HG02642 (cell line): Measurements from ENCODE around the gene TMEM184B.

Source experiments
- ATAC-seq: cut with Tn5 transposase; IDR thresholded peaks from one replicate; pipeline ENCODE4 v1.9.1; 2021; ENCODE audit warnings: mild to moderate bottlenecking; ENCODE audit not compliant: unreplicated experiment, poor library complexity

The TMEM184B gene

DNA sequence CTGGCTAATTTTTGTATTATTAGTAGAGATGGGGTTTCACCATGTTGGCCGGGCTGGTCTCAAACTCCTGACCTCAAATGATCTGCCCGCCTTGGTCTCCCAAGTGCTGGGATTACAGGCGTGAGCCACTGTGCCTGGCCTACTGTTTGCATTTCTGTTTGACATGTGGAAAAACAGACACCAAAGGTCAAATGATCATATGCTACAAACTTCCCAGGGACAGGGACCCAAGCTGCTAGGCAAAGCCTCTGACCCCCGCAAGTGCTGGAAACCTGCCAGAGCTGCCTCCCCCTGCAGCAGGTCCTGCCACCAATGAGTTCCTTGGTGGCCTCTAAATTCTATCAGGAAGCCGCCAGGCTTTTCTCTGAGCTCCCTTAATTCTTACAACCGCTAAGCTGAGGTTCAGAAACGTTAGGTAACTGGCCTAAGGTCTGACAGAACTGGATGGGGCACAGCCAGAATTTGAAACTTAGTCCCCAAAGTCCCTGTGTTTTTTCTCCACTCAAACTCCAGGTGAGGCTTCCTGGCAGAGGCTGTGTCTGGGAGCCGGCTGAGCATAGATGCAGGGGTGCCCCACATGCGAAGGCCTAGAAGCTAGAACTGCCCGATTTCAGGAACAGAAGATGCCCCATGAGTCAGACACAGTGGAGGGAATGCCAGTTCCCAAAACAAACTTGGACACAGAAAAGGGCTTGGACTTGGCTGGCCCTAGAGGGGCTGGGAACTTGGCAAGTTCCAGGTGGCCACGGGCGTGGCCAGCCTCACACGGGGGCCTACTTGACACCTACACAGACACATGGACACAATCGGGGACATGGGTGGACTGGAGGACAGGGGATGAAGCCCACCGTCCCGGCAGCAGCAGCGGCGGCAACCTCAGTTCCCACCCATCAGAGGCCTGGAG lies 37.1 kb upstream of the TMEM184B start:
- no peak for ATAC-seq

- ATAC-seq: no peak
Measured at GRCh38 chr22:38308791-38309498, 36.1 kb upstream of the TMEM184B start.

GRCh38 chr22:38305471-38306448 lies 33.0 kb upstream of the TMEM184B start:
- peak; percentile 77 for ATAC-seq

- ATAC-seq: no peak
Measured at GRCh38 chr22:38304526-38304925, 31.7 kb upstream of the TMEM184B start.

DNA sequence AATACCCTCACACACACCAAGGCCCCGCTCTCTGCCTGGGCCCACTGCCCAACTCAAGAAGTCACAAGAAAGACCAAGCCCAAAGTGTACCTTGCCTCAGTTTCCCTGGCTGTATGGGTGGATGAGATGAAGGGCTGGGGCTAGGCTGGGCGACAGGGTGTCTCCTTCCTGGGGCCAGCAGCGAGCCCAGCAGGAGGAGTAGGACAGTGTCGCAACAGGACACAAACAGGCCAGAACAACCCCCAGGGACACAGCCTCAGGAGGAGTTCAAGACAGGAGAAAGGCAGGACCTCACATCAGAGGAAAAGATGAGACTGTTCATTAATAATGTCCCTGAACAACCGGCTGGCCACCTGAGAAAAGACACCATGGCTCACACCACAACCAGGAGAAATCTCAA lies 31.2 kb upstream of the TMEM184B start:
- no peak for ATAC-seq

DNA sequence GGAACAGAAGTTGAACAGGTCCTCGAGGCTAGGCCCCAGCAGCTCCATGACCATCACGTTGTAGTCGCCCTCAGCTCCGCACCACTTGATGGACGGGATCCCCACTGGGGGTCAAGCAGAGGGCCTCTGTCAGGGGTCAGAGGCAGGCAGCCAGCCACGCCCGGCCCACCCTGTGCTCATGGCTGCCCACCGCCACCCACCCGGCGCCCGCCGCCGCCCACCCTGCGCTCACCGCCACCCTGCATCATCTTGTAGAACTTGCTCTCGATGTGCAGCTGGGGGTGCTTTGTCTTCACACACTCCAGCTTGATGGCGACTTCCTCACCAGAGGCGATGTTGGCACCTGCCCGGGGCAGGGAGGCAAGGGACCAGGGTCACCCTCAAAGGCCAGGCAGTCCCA lies 30.1 kb upstream of the TMEM184B start:
- ATAC-seq: no peak

- no peak for ATAC-seq
Measured at GRCh38 chr22:38300946-38301345, 28.1 kb upstream of the TMEM184B start.

- ATAC-seq: no peak
Measured at GRCh38 chr22:38300197-38300945, 27.6 kb upstream of the TMEM184B start.

GRCh38 chr22:38299770-38300102 lies 26.9 kb upstream of the TMEM184B start:
- no peak for ATAC-seq

- ATAC-seq: no peak
Measured at GRCh38 chr22:38298312-38299005, 25.6 kb upstream of the TMEM184B start.

GRCh38 chr22:38296372-38296771 lies 23.6 kb upstream of the TMEM184B start:
- ATAC-seq: no peak

GRCh38 chr22:38295863-38296262 lies 23.1 kb upstream of the TMEM184B start:
- ATAC-seq: no peak

DNA sequence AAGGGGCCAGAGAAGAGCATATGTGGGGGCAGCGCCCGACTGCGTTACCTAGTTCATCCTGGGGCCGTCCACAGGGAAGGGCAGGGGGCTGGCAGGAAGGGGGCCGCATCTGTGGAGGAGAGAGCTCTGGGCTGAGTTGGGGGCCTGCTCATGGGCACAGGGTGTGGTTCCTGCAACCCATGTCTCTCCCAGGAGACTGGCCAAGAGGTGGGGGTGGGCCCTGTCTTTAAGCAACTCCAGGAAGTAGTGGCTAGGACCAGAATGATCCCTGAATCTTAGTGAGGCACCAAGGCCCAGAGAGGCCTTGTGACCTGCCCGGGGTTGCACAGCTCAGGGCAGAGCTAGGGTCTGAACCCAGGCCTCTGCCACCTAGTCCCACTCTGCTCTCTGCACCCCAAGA lies 22.5 kb upstream of the TMEM184B start:
- no peak for ATAC-seq

- no peak for ATAC-seq
Measured at GRCh38 chr22:38294193-38294592, 21.4 kb upstream of the TMEM184B start.

- ATAC-seq: no peak
Measured at GRCh38 chr22:38292694-38293093, 19.9 kb upstream of the TMEM184B start.

- no peak for ATAC-seq
Measured at GRCh38 chr22:38291201-38291777, 18.5 kb upstream of the TMEM184B start.

DNA sequence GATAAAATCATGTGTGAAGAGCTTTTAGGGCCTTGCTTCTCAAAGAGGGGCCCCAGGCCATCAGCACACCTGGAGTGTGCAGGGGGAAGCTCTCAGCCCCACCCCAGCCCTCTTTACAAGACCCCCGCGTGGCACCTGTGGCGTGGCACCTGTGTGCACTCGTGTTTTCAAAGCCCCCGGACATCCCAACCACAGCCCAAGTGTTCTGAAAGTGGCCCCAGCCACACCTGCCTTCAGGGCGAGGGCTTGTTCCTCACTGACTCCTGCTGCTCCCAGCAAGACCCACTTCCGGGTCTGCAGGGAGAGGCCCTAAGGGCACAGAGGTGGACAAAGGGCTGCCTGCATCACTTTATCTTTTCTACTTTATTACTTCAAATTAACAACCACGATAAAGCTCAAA lies 17.5 kb upstream of the TMEM184B start:
- ATAC-seq: no peak

DNA sequence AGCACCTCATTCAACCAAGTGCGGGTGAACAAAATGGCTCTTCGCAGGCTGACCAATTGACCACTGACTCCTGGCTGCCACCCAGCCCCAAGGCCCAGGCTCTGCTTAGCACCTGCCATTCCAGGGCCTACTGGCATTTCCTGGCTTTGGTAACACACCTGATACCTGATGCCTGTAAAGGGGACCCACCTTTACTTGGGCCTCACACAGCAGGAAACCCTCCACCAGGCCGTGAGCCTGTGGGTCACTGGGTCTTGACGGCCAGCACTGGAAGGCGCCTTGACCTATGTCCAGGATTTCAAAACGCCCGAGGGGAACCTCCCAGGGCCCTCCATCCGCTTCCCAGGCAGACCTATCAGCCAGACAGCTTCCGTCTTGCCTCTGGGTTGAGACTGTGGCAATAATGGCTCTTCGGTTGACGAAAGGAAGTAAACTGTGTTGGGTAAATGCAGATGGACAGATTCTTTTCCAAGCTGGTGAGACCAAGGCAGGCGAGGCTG lies 16.8 kb upstream of the TMEM184B start:
- no peak for ATAC-seq
